ENCODE results near the gene PRPF8. TPM values are rescaled to one million over a fixed set of nuclear protein-coding genes. Genes with fewer than 3 reads are reported as not detected.
"Not testable (repeated sequence)": the region's sequence is repeated elsewhere in the genome, so short reads cannot be mapped to it uniquely, and the experiment has no call there.

The PRPF8 gene
- total RNA-seq, 1 donor from 2014 or later = 57.7 TPM

- peak overlapping the region; percentile 46 for H3K4me3 ChIP-seq (ENCODE audit: low read depth, low read length)
Observed at GRCh38 chr17:1725642-1726511, 41.2 kb upstream of the PRPF8 start.

GRCh38 chr17:1724869-1725641 lies 40.4 kb upstream of the PRPF8 start:
- no peak for TF ChIP-seq CTCF (IDR thresholded peaks at IDR 0.05; ENCODE audit: insufficient read depth, low read length, severe bottlenecking)
- DNase-seq (ENCODE audit: low read depth) = no peak
- H3K4me3 ChIP-seq (ENCODE audit: low read depth, low read length) = peak overlapping the region; percentile 46
- FAIRE-seq = peak; percentile 43
- peaks cover 11% of the 10 kb centered on the region for H3K36me3 ChIP-seq (ENCODE audit: control insufficient read depth, insufficient read depth, low read length)
- H3K27me3 ChIP-seq (ENCODE audit: control insufficient read depth, insufficient read depth, low read length) = no peaks in the 10 kb centered on the region

More at GRCh38 chr17:1725642-1726511, 41.2 kb upstream of the PRPF8 start:
- no peak for TF ChIP-seq CTCF (IDR thresholded peaks at IDR 0.05; ENCODE audit: insufficient read depth, low read length, severe bottlenecking)
- H3K27me3 ChIP-seq (ENCODE audit: control insufficient read depth, insufficient read depth, low read length) = no peaks in the 10 kb centered on the region
- FAIRE-seq (no peak), DNase-seq (ENCODE audit: low read depth) (no peak)
- peaks cover 11% of the 10 kb centered on the region for H3K36me3 ChIP-seq (ENCODE audit: control insufficient read depth, insufficient read depth, low read length)

GRCh38 chr17:1724351-1724868 lies 39.7 kb upstream of the PRPF8 start, which contains the start of gene WDR81:
Gene WDR81 (plus strand): TSS chr17:1724704. CDS start chr17:1724960, 256 bp downstream.
- peak; percentile 39 for DNase-seq (ENCODE audit: low read depth)
- Histone ChIP-seq H3K4me3 (ENCODE audit: low read depth, low read length) (peak within 1 kb of the TSS; percentile 46), H3K27me3 (ENCODE audit: control insufficient read depth, insufficient read depth, low read length) (no peaks in the 10 kb centered on the region), H3K36me3 (ENCODE audit: control insufficient read depth, insufficient read depth, low read length) (peaks cover 11% of the 10 kb centered on the region)
- FAIRE-seq = no peak
- TF ChIP-seq CTCF (IDR thresholded peaks at IDR 0.05; ENCODE audit: insufficient read depth, low read length, severe bottlenecking) = no peak

- H3K4me3 ChIP-seq (ENCODE audit: low read depth, low read length); H3K36me3 ChIP-seq (ENCODE audit: control insufficient read depth, insufficient read depth, low read length); H3K27me3 ChIP-seq (ENCODE audit: control insufficient read depth, insufficient read depth, low read length); FAIRE-seq: not testable (repeated sequence)
- DNase-seq (ENCODE audit: low read depth) = peak; percentile 33
Observed at GRCh38 chr17:1722022-1722421, 37.4 kb upstream of the PRPF8 start.

- peak; percentile 92 for TF ChIP-seq CTCF (IDR thresholded peaks at IDR 0.05; ENCODE audit: insufficient read depth, low read length, severe bottlenecking)
- no peaks in the 10 kb centered on the region for H3K36me3 ChIP-seq (ENCODE audit: control insufficient read depth, insufficient read depth, low read length)
- DNase-seq (ENCODE audit: low read depth) (peak; percentile 65), FAIRE-seq (no peak)
- H3K4me3 ChIP-seq (ENCODE audit: low read depth, low read length) = no peak overlapping the region
- no peaks in the 10 kb centered on the region for H3K27me3 ChIP-seq (ENCODE audit: control insufficient read depth, insufficient read depth, low read length)
Observed at GRCh38 chr17:1720856-1721386, 36.3 kb upstream of the PRPF8 start.
